Transverse colon (tissue), 4 donors: Measurements from ENCODE around the gene EPS8L3.
"Not testable (repeated sequence)": the region's sequence is repeated elsewhere in the genome, so short reads cannot be mapped to it uniquely, and the experiment has no call there.

Experiments
- CTCF ChIP-seq, 5 experiments: fragments of 200-600 bp in 3 of 5; fragments of 450-650 bp in 2 of 5; sonication (generic) in 3 of 5; IDR thresholded peaks; 1 replicate in 2 of 5; 2 replicates in 3 of 5; pipeline ENCODE4 v1.5.1; 2016 to 2017; ENCODE audit warnings: antibody characterized with exemption in 5 of 5, inconsistent platforms in 3 of 5, mild to moderate bottlenecking in 2 of 5, moderate library complexity in 1 of 5
- POLR2A ChIP-seq: fragments of 450-650 bp; IDR thresholded peaks from one replicate; pipeline ENCODE4 v1.6.1; 2016; ENCODE audit warnings: antibody characterized with exemption, mild to moderate bottlenecking, moderate library complexity
- POLR2AphosphoS5 ChIP-seq, 3 donors: sonication (generic); formaldehyde crosslinking; IDR thresholded peaks; one replicate each; pipeline ENCODE4 v1.6.1; 2016; ENCODE audit warnings: antibody characterized with exemption in 3 of 3

GRCh38 chr1:109711593-109712320, 52.0 kb downstream of the EPS8L3 start, which contains the start of gene GSTM5:
- TF ChIP-seq CTCF (IDR thresholded peaks at IDR 0.05); POLR2A; POLR2AphosphoS5 (IDR thresholded peaks at IDR 0.05): not testable (repeated sequence)
